GM19397 (cell line): ENCODE results near the gene NARF.
"Not testable (repeated sequence)": the region's sequence is repeated elsewhere in the genome, so short reads cannot be mapped to it uniquely, and the experiment has no call there.

ENCODE experiments used
- ATAC-seq: cut with Tn5 transposase; IDR thresholded peaks from one replicate; pipeline ENCODE4 v1.9.1; 2021; ENCODE audit warnings: mild to moderate bottlenecking, moderate library complexity; ENCODE audit not compliant: unreplicated experiment

NARF gene

DNA sequence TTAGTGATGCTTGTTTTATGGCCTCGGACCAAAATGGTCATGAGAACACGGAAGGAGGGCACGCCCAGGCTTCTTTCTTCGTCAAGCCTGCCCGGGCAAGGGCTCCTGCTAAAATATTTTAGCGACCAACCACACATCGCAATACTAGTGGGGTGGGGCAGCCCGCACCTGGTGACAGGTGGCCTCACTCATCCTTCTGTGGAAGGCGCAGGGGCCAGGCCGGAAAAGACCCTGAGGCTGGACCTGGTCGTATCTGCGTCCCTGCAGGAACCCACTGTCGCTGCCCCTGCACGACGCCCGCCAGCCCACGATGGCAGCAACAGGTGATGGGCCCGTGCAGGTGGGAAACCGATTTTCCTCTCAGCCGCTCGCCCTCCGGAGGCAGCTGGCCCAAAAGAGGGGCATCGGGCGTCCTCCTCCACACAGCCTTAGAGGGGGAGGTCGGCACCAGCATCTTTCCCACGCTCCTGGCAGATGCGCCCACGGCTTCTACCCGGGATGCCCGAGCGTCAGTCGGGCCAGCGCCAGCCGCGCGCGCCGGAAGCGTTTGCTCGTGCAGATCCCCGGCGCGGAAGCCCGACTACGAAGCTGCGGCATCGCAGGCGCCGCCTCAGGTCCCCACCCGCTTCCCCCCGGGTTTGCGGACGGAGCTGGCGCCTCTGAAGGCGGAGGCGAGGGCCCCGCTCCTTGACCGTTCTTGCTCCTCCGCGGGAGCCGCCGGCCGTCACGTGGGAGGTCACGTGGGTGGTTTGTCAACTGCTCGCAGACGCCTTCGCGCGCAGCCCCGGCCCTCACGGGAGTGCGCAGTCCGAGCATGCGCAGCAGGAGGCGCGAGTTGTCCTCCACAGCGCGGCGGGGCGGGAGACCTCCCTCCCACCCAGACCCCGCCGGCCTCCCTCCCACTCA, 38.2 kb downstream of the NARF start:
- peak; percentile 68 for ATAC-seq

DNA sequence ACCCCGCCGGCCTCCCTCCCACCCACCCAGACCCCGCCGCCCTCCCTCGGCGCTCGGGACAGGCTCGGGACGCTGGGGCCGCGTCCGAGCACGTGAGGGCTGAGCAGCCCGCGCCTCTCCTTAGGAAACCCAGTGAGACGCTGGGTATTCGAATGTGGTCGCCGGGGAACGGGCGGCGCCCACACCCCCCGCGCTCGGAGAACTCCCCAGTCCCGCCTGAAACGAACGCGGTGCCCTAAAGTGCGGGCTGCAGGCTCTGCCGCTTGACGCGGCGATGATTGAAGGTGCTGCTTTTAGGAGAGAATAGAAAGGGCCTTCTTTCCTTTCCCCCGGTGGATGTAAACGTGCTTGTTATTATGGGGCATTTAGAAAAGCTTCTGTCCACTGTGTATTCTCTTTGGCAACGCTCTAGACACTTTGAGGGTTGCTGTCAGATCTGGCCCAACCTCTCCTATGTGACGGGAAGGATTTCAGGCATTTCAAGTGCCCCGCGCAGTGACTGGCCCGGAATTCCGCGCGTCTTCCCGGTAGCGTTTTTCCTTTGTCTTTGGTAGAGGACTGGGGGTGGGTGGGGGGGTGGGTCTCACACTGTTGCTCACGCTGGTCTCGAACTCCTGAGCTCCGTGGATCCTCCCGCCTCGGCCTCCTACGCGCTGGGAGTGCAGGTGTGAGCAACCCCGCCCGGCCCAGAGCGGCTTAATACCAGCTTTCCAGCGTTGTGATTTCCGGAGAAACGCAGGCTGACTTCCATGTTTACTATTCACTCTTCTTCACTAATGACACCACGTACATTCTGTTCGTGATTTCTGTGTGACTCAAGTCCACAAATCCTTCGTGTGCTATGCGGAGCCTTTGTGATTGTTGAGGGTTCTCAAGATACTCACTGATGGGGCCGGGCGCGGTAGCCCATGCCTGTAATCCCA, 39.2 kb downstream of the NARF start:
- no peak for ATAC-seq

DNA sequence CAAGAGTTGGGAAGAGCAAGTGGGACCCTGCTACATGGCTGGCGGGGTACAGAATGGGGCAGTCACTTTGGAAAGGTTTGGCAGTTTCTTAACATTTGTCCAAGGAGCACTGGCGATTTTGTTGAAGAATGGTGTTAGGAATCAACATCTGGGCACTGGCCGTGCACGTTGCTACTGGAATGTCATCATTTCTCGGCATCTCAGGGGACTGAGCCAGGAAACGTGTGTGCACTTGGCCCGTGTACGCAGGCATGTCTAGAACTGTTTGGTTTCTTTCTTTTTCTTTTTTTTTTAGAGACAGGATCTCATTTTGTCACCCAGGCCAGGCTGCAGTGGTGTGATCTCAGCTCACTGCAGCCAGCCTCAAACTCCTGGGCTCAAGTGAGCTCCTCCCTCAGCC, 43.7 kb downstream of the NARF start:
- ATAC-seq: no peak

DNA sequence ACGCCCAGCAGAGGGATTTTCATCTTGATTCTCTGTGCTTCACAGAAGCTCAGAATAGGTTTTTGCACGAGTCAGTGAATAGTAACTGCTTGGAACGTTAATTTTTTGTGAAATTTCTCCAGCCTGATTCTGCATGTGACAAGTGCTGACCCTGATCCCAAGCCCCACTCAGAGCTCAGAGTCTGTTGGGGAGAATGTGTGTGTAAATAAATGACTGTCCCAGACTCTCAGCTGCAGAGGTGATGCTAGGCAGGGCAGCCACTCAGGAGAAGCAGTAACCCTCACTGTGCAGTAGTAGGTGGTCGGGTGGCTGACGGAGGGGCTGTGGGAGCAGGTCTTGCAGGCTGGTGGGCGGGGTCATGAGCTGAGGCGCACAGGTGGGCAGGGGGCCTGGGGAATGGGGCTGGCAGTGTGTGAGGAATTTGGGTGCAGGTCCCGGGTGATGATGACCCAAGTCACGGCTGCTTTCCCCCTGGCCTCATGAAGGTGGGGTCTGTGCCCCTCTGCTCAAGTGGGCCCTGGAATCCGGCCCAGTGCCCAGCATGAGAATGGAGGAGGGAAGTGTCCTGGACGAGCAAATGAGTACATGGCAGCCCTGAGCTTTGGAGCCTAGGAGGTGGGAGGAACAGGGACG, 44.7 kb downstream of the NARF start:
- no peak for ATAC-seq

DNA sequence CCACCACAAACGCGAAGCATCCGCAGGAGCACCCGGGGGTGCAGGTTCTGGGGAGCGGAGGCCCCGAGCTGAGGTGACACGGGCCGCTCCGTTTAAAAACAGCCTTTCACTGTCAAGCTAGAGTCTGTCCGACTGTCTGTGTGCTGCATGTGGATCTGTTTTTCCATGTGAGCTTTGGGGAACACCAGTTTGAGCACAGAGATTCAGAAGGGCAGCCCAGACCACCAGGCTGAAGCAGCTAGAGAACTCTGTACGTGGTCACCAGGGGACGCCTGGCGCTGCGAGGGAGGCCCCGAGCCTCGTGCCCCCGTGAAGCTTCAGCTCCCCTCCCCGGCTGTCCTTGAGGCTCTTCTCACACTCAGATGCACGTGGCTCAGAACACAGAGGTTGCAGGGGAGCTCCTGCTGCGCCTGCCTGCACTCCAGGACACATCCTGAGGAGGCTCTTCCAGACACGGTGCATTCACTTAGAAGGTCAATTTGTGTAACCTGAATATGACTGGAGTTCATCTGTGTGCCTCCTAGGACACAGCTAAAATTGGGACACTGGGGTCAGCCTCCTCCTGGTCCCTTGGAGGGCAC, 45.3 kb downstream of the NARF start:
- ATAC-seq: no peak

DNA sequence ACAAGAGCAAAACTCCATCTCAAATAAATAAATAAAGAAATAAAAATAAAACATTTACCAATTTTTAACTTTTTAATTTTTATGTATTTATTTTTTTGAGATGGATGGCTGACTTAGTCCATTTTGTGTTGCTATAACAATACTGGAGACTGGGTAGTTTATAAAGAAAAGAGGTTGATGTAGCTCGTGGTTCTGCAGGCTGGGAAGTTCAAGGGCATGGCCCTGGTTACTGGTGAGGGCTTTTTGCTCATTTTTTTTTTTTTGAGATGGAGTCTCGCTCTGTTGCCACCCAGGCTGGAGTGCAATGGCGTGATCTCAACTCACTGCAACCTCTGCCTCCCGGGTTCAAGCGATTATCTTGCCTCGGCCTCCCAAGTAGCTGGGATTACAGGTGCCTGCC, 46.8 kb downstream of the NARF start:
- ATAC-seq: no peak

DNA sequence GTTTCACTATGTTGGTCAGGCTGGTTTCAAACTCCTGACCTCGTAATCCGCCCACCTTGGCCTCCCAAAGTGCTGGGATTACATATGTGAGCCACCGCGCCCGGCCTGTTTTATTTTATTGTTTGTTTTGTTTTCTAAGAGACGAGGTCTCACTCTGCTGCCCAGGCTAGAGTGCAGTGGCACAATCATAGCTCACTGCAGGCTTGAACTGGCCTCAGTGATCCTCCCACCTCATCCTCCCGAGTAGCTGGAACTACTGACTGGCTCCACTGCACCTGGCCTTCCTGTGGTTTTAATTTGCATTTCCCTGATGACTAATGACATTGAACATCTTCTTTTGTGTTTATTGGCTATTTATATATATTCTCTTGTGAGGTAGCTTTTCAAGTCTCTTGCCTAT, 47.9 kb downstream of the NARF start:
- ATAC-seq: peak; percentile 93

DNA sequence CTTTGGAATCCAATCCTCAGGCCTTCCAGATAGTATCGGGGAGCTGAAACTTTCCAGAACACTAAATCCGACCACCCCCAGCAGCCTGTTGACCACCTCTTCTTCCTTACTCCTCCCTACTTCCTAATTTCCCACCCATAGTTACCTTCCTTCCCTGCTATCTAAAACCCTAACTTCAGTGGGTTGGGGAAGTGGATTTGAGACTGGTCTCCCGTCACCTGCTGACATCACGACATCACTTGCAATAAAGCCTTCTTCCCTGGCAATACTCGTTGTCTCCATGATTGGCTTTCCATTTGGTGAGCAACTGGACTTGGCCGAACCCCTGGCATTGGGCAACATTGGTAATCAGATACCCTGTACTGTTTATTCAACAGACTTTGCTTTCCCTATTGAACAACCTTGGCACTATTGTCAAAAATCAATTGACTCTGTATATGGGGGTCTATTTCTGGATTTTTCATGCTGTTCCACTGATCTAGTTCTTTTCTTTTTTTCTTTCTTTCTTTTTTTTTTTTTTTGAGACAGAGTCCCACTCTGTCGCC, 49.2 kb downstream of the NARF start:
- no peak for ATAC-seq

DNA sequence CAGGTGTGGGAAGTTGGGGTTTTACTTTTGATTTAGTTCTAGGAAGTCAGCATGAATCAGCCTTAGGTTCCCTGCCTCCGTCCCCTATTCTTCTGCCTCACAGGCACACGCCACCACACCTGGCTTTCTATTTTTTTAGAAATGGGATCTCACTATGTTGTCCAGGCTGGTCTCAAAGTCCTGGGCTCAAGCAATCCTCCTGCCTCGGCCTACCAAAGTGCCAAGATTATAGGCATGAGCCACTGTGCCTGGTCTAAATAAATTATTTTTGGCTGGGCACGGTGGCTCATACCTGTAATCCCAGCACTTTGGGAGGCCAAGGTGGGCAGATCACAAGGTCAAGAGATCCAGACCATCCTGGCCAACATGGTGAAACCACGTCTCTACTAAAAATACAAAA, 53.1 kb downstream of the NARF start:
- not testable (repeated sequence) for ATAC-seq

DNA sequence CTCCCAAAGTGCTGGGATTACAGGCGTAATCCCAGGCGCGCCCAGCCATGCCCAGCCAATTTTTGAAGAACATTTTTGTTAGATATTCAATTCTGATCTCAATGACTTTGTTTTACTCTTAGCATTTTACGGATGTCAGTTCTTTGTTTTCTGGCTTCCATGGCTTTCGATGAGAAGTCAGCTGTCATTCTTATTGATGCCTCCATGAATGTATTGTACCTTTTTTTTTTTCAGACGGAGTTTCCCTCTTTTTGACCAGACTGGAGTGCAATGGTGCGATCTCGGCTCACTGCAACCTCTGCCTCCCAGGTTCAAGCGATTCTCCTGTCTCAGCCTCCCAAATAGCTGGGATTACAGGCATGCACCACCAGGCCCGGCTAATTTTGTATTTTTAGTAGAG, 55.3 kb downstream of the NARF start:
- not testable (repeated sequence) for ATAC-seq

DNA sequence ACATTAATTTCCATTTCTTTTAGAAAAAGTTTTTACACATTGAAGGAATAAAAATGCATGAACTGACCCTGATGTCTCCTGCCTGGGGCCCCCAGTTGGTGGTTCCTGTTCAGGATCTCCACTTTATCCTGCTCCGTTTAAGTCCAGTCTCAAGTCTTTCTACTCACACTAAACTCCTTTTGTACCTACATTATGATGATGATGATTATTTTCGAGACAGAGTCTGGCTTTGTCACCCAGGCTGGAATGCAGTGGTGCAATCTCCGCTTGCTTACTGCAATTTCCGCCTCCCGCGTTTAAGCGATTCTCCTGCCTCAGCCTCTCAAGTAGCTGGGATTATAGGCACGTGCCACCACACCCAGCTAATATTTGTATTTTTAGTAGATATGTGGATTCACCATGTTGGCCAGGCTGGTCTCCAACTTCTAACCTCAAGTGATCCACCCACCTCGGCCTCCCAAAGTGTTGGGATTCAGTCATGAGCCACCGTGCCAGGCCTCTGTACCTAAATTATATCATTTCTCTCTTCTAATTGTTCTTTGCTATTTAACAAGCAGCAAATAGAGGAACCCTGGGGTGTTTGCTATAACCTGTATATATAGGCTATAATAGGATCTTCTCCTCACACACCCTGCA, 58.8 kb downstream of the NARF start:
- no peak for ATAC-seq

DNA sequence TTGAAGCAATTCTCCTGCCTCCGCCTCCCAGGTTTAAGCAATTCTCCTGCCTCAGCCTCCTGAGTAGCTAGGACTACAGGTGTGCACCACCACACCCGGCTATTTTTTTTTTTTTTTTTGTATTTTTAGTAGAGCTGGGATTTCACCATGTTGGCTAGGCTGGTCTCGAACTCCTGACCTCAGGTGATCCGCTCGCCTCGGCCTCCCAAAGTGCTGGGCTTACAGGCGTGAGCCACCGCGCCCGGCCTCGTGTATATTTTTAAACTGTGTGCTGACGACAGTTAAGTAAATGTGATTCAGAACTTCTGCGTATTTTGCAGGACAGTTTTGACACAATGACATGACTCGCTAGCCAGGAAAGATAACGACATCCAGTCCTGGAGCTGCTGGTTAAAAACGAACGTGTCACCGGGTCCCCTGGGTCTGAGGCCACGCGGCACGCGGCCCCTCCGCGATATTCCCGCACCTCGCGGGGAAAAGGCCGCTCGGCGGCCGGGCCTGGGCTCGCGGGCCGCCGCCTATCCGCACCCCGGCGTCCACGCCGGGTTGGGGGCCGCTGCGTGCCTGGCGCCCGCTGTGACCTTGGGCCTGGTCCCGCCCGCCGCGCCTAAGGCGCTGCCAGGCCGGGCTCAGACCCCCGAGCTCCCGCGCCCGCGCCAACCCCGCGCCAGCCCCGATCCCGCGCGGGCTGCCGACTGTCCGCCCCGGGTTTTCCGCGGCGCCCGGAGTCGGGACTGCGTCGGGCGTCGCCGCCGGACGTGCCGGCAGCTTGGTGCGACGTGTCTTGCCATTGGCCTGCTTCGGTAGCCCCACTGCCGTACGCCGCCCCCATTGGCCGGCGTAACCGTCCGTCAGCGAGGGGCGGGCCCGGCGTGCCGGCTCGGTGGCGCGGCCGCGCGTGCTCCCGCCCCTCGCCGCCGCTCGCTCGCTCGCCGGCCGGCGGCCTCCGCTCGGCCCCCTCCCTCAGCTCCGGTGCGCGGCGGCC, 60.6 kb downstream of the NARF start, which contains the start of gene FOXK2:
TSS of gene FOXK2 (plus strand) at position 907 of the 985 bp plus-strand sequence. CDS start 157 bp downstream, outside the sequence.
- peak; percentile 90 for ATAC-seq

DNA sequence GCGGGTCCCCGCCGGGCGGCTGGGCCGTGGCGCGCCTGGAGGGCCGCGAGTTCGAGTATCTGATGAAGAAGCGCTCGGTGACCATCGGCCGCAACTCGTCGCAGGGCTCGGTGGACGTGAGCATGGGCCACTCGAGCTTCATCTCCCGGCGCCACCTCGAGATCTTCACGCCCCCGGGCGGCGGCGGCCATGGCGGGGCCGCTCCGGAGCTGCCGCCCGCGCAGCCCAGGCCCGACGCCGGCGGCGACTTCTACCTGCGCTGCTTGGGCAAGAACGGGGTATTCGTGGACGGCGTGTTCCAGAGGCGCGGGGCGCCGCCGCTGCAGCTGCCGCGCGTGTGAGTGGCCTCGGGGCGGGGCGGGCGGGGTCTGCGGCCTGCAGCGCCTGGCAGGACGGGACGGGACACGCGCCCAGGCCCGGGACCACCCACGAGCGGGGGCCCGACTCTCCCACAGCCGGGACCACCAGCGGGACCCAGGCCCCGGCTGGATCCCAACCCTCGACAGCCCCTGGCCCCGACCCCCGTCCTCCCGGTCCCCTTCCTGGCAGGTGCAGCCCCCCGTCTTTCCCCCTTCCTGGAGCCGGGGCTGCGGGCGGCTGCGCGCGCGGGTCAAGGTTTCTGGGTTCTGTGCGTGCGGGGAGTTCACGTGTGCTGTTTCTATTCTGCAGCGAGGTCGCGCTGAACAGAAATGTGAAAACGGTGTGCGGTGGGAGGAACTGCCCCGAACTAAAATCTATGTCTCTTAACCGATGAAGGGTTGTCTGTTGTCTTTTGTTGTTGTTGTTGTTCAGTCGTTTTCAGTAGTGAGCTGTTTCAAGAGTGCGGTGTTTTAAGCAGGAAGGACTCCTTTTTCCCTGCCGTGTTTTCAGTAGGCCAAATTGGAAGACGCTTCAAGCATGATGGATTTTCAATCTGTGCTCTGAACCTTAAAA, 61.7 kb downstream of the NARF start:
- no peak for ATAC-seq

DNA sequence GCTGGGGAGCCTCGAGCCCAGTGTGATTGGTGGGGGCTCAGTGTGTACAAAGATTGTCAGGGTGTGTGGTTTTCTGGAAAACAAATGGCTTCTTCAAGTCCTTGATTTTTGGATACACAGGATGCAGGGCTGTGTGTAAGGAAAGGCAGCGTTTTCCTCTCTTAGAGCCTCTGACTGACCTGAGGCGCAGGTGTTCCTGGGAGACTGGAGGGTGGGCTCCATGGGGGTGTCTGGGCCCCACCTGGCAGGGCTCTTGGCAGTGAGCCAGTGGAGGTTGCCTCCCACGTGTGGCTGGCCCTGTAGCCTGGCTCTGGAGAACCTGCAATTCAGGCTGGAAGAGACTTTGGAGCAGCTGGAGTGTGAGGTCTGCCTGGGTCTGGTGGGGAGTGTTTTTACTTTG, 66.0 kb downstream of the NARF start:
- ATAC-seq: no peak

DNA sequence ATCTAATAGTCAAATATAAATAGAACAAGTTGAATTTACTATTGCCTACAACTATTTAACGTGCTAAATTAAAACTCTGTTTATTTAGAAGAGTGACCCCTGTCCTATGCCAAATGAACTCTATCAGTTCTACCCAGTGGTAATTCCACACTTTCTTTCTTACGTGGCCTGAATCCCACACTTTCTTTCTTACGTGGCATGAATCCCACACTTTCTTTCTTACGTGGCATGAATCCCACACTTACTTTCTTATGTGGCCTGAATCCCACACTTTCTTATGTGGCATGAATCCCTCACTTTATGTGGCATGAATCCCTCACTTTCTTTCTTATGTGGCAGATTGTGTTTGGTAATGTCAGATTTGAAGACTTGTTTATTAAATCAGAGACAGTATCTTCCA, 67.2 kb downstream of the NARF start:
- ATAC-seq: no peak

DNA sequence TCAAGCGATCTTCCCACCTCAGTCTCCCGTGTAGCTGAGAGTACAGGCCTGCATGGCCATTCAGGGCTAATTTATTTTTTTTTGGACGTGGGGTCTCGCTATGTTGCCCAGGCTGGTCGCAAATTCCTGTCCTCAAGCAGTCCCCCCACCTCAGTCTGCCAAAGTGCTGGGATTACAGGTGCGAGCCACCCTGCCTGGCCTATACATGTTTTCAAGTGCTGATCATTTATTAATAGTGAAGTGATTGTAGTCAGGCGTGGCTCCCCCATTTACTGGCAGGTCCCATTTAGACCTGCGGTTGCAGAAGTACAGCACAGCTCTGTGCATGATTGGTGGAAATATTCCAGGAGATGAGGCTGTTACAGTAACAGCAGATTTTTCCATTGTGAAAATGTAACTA, 69.4 kb downstream of the NARF start:
- no peak for ATAC-seq

DNA sequence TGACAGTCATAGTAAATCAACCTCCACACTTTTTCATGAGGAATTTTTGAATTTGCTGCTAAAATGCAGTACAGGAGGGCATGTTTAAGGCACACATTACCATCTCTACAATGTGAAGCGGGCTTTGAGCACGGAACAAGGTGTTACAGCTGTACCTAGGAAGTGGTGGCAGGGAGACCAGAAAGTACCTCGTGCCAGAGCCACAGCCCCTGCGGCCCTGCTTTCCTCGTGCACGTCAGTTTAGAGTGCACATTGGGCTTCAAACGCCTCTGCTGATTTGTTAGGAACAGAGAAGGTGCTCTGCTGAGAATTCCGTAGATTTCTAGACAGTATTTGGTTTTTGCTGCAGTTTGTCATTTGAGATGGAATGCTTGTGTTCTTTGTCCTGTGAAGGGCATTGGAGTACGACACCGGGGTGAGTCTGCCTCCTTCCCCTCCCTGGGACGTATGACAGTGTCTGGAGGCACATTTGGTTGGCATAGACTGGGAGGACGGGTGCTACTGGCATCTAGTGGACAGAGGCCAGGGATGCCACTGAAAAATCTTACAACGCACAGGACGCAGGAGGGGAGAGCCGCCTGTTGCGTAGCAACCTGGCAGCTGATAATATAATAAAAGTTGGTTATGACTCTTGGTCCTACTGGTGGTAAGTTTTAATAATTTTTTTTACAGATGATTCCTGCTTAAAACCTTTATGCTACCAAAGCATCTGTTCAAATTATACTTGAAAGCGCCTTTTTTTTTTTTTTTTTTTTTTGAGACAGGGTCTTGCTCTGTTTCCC, 70.1 kb downstream of the NARF start:
- ATAC-seq: no peak
